HCEC 1CT (cell line): Measurements from ENCODE around the gene CAPN8.

Source experiments
- DNase-seq: peaks from one replicate; pipeline ENCODE4 v3.0.0-alpha.2; 2017

The CAPN8 gene

DNA sequence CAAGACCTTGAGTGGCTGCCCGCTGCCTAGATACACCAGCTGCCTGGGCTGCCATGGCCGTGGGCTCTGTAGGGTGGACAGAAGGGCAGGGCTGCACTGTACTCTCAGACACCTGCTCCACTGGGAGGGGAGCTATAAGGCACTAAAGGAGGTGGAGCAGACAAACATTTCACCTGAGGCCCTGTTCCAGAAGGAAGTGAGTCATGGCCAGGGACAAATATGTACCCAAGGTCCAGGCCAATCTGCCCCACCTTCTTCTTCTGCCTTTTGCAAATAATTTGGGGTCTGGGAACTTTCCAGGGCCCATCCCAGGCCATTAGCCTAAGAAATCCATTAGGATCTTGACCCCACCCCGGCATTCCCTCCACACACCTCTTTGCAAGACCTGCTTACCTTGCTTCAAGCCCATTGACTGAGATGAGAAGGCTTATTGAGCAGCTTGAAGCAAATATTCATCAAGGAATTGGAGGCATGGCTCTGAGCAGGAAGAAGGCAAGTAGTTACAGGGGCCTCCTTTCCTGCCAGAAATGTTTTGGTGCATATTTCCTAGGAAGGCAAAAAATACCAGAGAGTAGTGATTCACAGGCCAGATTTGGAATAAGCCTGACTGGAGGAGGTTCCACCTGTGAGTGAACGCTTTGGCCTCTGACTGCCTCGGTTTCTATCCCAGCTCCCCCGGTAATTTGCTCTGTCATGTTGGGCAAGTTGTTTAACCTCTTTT, at the start of gene CAPN8:
TSS of gene CAPN8 (minus strand) at position 110 of the 721 bp plus-strand sequence. CDS start at position 55, 55 bp downstream.
- DNase-seq, result peak; percentile 14

GRCh38 chr1:223714849-223715603, 49.5 kb upstream of the CAPN8 start:
- DNase-seq, result peak; percentile 95

- DNase-seq, result no peak
Observed at GRCh38 chr1:223714421-223714724, 48.9 kb upstream of the CAPN8 start.

- no peak for DNase-seq
Observed at GRCh38 chr1:223713546-223714420, 48.3 kb upstream of the CAPN8 start.

- DNase-seq, result no peak
Observed at GRCh38 chr1:223712850-223713474, 47.5 kb upstream of the CAPN8 start.

- peak; percentile 91 for DNase-seq
Observed at GRCh38 chr1:223712194-223712849, 46.8 kb upstream of the CAPN8 start, which contains the start of gene CAPN2. Gene CAPN2 (plus strand): TSS chr1:223712539. CDS start chr1:223712641, 102 bp downstream.

GRCh38 chr1:223711747-223712193, 46.3 kb upstream of the CAPN8 start:
- DNase-seq, result no peak

- DNase-seq, result no peak
Observed at GRCh38 chr1:223711173-223711572, 45.7 kb upstream of the CAPN8 start.

- no peak for DNase-seq
Observed at GRCh38 chr1:223710179-223711133, 45.0 kb upstream of the CAPN8 start.

GRCh38 chr1:223709598-223709997, 44.1 kb upstream of the CAPN8 start:
- peak; percentile 71 for DNase-seq

DNA sequence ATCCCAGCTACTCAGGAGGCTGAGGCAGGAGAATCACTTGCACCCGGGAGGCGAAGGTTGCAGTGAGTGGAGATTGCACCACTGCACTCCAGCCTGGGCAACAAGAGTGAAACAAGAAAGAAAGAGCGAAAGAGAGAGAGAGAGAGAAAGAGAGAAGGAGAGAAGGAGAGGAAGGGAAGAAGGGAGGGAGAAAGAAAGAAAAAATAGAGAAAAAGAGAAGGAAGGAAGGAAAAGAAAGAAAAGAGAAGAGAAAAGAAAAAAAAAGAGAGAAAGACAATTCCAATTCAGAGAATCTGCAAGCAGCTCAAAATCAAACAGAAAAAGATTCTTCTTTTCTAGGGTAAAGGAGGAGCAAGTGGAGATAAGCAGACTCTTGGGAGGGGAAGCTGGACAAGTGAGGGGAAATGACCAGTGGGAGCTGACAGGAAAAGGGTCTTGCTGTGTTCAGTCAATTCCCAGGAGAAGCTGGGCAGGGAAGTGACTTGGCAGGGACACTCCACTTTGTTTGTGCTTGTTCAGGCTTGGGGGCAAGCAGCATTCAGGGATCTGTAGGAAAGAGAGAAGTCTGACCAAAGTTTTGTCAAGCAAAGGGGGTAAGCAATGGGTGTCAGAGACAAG, 43.3 kb upstream of the CAPN8 start:
- no peak for DNase-seq

- no peak for DNase-seq
Observed at GRCh38 chr1:223708001-223708359, 42.5 kb upstream of the CAPN8 start.

DNA sequence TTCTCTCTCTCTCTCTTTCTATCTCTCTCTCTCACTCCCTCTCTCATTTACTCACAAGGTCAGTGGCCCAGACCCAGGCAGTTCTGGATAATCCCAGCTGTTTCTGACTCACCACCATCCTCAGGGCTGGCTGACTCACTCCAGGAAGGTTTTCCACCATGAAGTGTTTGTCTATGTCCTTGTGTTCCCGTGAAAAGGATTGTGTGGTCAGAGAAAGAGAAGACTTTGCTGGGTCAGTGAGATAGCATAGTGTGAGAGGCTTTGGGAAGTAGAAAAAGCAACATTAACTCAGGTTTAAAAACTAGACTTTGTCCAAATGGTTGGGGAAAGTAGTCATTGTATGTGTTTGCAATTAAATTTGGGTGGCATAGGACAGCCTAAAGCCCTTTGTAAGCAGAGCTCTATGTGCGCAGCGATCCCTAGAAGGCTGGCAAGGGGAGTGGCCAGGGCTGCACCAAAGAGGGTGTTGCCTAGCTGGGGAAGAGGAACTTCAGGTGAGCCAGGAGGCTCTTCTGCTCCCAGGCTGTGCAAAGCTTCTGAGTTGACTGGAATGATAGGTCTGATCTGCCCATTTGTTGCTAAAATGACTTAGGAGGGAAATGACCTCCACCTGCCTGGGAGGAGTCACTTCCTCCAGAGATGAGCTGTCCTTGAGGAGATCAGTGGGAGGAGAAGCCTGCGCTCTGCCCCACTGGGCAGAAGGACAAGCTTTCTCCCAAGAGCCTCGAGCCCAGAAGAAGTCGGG, 41.9 kb upstream of the CAPN8 start:
- peak; percentile 99 for DNase-seq

DNA sequence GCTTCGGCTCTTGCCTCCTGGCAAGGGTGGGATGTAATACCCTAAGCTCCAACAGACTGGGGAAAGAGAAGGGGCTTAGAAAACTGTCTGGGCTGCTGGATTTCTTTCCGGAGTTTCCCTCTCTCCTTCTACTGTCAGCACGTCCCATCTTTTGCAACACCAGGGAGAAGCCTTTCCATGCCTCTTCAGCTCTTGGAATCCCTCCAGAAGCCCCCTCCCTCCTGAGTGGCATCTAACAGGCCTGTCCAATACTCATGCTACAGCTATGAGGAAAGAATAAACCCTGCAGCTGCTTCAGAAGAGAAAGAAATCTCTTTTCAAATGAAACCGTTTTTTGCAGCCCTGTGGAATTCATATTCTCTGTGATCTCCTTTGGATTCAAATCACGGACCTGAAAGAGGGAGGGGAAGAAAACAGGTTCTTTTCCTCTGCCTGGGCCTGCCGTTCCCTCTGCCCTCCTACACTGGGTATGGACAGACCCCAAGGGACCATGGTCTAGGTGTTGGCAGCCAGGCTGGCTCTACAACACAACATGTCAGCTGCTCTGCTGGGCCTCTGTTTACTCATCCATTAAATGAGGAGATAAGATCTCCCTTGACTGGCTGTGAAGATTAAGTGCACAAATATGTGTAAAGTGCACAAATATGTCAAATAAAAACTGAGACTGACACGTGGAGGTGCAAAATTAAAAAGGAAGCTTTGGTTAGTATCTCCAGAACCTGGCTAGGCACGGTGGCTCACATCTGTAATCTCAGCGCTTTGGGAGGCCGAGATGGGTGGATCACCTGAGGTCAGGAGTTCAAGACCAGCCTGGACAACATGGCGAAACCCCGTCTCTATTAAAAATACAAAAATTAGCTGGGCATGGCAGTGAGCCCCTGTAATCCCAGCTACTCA, 40.8 kb upstream of the CAPN8 start:
- peak; percentile 76 for DNase-seq

DNA sequence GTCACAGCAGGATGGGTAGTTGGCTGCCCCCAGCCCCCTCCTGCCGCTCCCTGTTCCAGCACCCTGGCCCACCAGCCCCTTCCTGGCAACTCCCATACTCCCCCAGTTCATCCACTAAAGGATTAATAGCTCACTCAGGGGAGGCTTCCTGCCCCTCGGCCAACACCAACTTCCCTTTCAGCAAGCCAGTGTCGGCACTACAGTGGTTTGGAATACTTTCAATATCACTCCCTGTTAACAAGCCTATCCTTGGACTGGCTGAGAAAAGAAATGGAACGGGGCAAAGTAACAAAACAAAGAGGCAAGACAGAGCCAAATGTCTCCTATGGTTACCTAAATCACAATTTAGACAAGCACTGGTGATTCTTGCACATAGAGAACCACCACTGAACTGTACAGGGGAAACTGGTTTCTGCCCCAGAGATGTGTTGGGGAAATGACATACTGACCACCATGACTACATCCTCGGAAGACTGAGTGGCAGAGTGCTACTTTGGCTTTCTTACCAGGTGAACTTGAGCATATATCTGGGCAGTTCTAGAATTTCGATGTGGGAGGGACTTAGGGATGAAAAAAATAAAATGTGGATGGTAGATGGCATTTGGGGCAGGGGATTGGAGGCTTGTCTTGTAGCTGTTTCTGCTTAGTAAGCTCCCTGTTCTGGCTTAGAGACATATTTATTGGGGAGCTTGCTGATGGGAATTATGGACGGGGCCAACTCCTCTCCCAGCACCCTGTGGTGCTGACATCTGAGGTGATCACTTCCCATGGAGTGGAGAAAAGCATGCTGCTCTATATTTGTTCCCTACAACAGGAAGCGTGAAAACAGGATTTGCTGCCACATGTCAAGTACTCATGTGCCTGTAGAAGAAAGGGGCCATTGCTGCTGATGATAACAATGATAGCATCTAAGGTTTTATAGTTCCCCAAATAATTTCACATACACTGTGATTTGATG, 39.7 kb upstream of the CAPN8 start:
- no peak for DNase-seq

GRCh38 chr1:223703668-223704013, 38.1 kb upstream of the CAPN8 start:
- DNase-seq, result no peak
